ENCODE data around the gene RPL41.

DNA sequence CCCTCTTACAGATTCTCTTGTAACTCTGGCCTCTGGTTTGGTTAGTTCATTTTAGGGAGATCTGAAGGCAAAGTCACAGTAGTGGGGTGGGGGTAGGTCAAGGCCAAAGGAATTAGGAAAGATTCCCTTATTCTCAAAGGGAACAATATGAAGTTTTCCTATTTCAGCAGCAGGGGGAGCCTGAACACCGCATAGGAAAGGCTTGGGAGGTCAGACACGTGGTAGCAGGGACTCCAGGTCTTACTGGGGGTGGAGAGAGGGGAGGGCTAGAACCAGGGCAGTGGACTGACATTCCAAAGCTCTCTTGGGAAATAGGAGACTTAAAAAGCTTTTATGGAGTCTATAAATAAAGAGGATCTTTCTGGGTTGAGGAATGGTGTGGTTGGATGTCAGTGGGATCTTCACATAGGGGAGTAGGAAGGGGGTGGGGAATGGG is 2.9 kb downstream of the RPL41 start:
- TF ChIP-seq ZNF274 (IDR thresholded peaks at IDR 0.05; ENCODE audit: low read depth, low read length) (no peak), YY1 (IDR thresholded peaks at IDR 0.05; ENCODE audit: insufficient read depth, insufficient read length) (no peak), SUZ12 (IDR thresholded peaks at IDR 0.05; ENCODE audit: extremely low read depth, insufficient read depth, insufficient read length) (no peak)
